ENCODE results near the gene CRISPLD2. TPM values are rescaled to one million over a fixed set of nuclear protein-coding genes. Genes with fewer than 3 reads are reported as not detected.

Gene CRISPLD2
- total RNA-seq, 1 donor from 2014 or later = 11.8 TPM

DNA sequence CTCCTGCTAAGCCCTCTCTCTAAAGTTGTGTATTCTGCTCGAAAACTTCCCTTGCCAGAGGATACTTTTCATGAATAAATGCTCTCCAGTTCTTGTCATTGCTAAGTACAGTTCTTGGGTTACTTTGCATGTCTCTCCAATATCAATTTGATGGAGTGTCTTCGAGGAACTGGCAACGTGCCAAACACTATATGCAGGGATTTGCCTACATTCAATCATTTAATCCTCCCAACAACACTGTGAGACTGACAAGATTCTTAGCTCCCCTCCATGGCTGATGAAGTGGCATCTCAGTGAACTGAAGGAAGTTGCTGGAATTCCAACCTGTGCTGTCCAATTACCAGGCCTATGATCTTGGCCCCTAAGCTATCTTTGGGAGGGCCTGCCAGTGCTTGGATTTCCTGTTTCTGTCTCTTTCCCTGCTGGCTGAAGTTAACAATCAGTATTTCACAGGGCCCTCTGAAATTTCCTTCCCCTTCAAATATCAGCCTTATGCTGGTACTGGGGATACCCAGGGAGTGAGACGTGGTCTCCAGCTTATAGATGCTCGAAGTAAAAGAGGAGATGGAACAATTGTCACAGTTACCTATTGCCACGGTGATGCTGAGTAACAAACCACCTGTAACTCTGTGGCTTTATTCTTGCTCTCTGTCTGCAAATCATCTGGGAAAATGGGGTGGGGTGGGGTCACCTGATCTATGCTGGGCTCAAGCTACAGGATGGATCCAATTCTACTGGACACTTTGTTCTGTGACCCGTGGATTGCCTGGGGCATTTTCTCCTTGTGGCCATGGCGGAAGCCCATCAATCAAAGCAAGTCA is 19.4 kb upstream of the CRISPLD2 start:
- DNase-seq = no peak

DNA sequence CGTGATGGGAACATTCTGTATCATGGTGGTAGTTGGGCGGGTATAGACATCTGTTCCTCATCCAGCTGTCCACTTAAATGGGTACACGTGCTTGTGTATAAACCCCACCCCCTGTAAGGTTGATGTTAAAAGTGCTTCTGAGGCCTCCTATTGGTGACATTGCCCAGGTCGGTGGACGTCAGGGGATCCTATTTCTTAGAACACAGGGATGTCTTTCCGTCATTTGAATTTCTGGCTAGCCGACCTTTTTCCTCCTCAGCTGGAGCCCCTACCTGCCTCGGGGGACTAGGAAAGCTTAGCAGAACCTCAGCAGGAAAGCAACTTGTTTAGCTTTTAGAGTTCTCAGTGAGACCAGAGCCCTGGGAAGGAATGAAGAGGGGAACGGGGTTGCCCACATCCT is 16.6 kb upstream of the CRISPLD2 start:
- no peak for DNase-seq

DNA sequence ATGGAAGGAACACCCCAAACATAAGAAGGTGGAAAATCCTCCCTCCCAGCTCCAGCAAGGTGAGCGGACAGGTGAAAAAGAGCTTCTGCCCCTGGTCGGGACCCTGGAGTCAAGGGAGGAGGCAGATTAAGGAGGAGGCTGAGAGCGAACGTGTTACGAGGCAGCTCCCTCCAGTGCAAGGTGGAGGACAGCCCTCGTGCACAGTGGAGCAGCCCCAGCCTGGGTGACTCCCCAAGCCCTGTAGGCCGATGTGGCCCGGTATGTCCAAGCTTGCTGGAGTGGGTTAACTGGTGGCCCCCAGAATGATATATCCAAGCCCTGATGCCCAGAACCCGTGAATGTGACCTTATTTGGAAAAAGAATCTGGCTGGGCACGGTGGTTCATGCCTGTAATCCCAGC is 15.5 kb upstream of the CRISPLD2 start:
- DNase-seq = no peak

DNA sequence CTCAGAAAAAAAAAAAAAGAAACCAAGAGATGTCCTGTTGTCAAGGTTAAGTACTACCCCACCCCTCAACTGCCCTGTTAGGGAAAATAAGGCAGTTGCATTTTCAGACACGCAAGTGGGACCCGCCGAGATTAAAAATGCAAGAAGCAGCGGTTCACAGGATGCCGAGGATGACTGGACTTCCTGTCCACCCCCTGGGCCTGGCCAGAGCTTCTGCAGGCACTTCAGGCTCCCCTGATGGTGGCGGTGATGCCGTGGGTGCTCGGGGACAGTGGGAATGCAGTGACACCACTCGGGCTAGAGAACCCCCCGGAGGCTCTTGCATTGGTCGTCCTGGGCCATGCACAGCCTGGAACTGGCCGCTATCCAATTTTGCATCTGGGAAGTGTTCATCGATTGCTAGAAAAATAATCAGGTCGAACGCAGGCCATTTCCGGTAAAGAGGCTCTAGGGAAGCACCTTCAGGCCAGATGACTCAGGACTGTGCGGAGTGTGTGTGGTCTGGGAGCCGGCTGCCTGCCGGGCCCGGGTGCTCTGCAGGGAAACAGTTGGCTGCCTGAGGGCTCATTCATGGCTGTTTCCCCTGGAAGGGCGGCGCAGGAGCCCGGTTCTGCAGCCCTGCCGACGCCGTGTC is 13.4 kb upstream of the CRISPLD2 start:
- no peak for DNase-seq

GRCh38 chr16:84806890-84807258 is 12.9 kb upstream of the CRISPLD2 start:
- DNase-seq = no peak

GRCh38 chr16:84807776-84808175 is 12.0 kb upstream of the CRISPLD2 start:
- no peak for DNase-seq

DNA sequence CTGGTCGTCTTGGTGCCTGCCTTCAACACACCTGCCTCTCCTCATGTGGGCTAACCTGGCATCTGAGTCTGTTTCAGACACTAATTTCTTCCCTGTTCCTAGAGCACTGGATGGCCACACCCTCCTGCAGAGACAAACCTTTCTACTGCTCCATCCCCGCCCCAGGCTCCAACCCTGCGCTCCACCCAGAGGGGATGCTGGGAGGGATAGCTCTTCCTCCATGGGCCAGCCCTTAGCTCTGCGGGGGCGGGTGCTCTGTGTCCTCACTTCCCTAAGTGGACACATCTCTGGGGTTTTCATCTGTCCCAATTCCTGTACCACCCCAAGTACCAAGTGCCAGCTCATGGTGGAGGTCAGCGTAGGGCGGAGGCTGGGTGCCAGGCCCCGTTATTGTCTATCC is 11.0 kb upstream of the CRISPLD2 start:
- no peak for DNase-seq

DNA sequence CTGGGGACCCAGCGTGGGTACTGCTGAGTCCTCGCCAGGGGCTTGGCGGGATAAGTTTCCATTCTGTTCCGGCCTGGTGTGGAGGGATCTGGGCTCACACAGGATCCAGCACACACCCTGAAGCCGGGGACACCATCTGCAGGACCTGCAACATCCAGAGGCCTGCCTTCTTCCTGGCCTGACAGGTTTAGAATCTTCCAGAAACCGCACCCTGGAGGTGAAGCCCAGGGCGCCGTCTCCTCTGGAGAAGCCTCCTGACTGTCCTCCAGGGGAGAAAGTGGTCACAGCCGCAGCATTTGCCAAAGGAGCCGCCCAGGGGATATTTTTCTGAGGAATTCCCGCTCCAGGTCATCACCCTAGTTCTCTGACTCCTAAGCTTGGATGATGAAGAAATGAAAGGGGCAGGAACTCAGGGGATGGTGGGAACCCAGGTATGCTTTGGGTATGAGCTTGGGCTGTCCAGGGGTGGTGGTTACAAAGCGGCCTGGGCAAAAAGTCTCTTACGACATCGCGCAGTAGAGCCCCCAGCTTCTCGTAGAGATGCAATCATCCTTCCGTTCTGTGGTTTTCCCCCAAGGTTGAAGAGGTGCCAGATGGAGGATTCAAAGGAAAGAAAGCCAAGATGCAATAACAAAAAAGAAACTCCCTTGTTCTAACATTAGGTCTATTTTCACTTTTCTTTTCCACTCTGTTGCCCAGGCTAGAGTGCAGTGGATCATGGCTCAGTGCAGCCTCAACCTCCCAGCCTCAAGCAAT is 9.1 kb upstream of the CRISPLD2 start:
- no peak for DNase-seq

DNA sequence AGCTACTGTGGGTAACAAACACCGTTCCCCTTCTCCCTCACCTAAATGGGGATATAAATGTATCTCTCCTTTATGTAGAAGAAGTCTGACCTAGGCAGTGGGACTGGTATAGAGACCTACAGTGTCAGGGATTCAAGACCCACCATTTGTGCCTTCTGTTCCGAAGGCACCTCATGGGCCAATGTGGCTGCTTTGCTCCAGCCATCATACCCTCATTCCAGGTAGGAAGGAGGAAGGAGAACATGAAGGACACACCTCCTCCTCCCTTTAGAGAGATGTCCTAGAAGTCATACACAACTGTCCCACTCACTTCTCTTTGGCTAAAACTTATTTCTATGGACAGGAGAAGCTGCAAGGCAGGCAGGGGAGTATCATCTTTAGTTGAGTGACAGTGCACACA is 8.3 kb upstream of the CRISPLD2 start:
- no peak for DNase-seq

GRCh38 chr16:84813141-84813934 is 6.4 kb upstream of the CRISPLD2 start:
- no peak for DNase-seq

- no peak for DNase-seq
Measured at GRCh38 chr16:84815462-84815861, 4.3 kb upstream of the CRISPLD2 start.

GRCh38 chr16:84816023-84816422 is 3.8 kb upstream of the CRISPLD2 start:
- DNase-seq = no peak

DNA sequence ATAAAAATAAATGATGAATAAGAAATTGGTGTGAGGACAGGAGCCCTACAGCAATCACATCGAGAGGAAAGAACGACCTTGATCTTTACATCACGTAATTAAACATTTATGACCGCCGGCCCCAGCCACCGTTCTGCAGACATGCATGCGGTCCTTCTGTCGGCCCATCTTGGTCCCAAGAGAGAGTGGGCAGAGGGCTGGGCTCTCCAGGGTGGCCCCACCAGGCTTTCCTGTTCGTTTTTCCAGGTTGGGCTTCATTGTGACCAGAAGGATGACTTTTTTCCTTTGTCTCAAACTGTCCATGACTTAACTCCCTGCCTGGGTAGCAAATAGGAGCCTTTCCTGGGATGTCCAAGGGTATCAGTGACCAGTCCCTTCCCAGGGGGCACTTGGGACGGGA is 3.3 kb upstream of the CRISPLD2 start:
- DNase-seq = no peak

- no peak for DNase-seq
Measured at GRCh38 chr16:84817206-84817605, 2.6 kb upstream of the CRISPLD2 start.

DNA sequence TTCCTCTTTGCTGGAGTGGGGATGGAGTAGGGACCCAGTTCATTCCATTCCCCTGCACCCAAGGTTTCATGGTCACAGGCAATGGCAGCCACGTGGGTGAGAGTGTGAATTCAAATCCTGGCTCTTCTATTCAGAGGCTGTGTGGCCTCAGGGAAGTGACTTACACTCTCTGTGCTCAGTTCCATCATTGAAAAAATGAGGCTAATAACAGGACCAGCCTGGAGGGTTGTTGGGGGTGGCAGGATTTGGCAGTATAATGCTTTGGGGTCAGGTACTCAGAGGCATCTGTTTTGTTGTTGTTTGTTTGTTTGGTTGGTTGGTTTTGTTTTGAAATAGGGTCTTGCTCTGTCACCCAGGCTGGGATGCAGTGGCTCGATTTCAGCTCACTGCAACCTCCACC is 2.2 kb upstream of the CRISPLD2 start:
- no peak for DNase-seq

DNA sequence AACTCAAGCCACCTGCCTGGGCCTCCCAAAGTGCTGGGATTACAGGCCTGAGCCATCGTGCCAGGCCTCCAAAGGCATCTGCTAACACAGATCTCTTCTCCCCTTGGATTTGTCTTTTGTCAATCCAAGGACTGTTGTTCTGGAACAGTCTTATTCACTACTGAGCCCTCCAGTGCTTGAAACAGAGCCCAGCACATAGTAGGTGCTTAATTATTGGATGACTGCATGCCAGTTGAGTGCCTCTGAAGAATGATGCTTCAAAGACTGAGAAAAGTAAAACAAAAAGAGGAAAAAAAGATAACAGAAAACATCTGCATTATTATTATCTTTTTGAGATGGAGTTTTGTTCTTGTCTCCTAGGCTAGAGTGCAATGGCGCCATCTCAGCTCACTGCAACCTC is 1.7 kb upstream of the CRISPLD2 start:
- no peak for DNase-seq

GRCh38 chr16:84818989-84819643 is 669 bp upstream of the CRISPLD2 start:
- DNase-seq = no peak

DNA sequence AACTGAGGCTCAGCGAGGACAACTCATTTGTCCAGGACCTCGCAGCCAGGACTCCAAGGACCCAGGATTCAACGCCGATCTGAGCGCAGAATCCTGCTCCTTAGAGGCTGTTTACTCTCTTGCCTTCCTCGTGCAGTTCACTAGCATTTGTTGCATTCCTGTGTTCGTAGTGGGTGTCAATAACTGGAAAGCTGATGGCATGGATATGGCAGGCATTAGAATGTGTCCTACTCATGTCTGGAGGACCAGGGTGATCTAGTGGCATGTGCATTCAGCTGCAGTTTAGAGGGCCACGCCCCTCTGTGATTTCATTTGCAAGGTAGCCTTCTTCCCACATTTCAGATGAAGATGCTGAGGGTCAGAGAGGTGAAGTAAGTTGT is 510 bp downstream of the CRISPLD2 start:
- no peak for DNase-seq

DNA sequence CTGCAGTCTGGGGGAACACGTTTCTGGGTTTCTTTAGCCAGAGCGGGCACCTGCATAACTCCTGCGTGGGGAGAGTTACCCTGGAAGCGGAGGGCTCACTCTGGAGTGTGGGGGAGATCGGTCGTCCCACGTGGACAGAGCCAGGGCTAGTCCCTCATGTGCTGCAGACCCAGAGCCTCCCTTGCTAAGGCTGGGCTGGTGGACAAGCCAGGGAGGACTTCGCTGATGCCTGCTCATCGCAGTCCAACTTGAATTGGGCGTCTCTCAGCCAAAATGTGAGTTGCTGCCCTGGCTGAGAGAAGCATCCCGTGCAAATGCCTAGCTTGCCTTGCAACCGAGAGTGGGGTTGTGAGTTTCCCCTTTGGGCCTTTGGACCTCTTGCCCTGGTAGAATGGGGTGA is 986 bp downstream of the CRISPLD2 start:
- no peak for DNase-seq

- DNase-seq = no peak
Measured at GRCh38 chr16:84821179-84821578, 1.4 kb downstream of the CRISPLD2 start.

DNA sequence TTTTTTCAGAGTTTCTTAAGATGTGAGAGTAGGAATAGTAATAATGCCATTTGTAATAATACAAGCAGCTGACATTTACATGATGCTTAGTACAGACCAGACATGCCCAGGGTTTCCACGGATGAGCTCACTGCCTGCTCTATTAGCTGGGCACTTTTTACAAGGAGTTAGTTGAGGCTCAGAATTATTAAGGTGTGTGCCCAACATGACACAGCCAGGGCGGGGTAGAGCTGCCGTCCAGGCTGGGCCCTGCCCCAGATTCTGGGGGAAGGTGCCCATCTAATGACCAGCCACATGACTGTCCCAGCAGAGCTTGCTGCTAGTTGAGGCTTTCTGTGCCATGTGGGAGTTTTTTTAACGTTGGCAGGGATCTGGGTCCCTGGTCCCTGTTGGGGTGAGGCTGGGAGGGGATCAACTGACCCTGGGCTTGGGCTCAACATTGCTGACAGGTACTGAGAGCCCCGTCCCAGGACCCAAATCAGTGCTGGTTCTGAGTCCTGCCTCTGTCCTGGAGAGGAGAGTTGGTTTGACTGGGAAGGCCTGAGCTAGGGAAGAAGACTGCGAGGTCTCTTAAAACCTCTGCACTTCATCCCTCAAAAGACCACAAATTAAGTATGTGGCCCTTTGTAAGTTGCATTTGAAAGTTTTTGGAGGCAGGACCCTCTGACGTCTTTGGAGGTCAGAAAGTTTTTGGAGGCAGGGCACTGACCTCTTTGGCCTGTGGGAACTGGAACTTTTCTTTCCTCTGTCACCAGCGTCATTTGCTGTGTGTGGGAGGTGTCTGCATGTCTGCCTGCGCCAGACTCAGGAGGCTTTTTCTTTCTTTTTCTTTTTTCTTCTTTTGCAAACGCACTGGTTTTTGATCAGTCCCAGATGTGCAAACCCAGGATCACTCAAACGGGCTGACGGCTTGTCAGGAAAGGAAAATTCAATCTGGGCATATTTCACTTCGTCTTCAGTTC is 2.2 kb downstream of the CRISPLD2 start:
- DNase-seq = peak; percentile 25
